NCI-H2107 treated with DMSO at 0.1 percent for 48 hours (cell line): ENCODE measurements around the gene CHFR.
"Not testable (repeated sequence)": the region's sequence is repeated elsewhere in the genome, so short reads cannot be mapped to it uniquely, and the experiment has no call there.

Experiments
- DNase-seq: peaks from one replicate; lab custom pipeline; 2025; ENCODE audit not compliant: unreplicated experiment; lab: John Stamatoyannopoulos, UW

Gene CHFR

GRCh38 chr12:132887513-132888351 is at the start of gene CHFR:
Gene CHFR (minus strand): TSS chr12:132887605. CDS start chr12:132887328, 277 bp downstream.
- peak; percentile 87 for DNase-seq

- not testable (repeated sequence) for DNase-seq
Measured at GRCh38 chr12:132936921-132937320, 49.5 kb upstream of the CHFR start.

- DNase-seq, result no peak
Measured at GRCh38 chr12:132936163-132936562, 48.8 kb upstream of the CHFR start.

GRCh38 chr12:132926415-132926833 is 39.0 kb upstream of the CHFR start:
- DNase-seq, result no peak

- DNase-seq, result no peak
Measured at GRCh38 chr12:132925597-132926414, 38.4 kb upstream of the CHFR start.

GRCh38 chr12:132924356-132924755 is 37.0 kb upstream of the CHFR start:
- DNase-seq, result no peak

GRCh38 chr12:132923356-132923909 is 36.0 kb upstream of the CHFR start:
- no peak for DNase-seq

GRCh38 chr12:132922676-132923075 is 35.3 kb upstream of the CHFR start:
- DNase-seq, result no peak

GRCh38 chr12:132921685-132922084 is 34.3 kb upstream of the CHFR start:
- DNase-seq, result no peak

GRCh38 chr12:132918680-132919079 is 31.3 kb upstream of the CHFR start:
- DNase-seq, result no peak

GRCh38 chr12:132909030-132909368 is 21.6 kb upstream of the CHFR start:
- DNase-seq, result no peak

- DNase-seq, result peak; percentile 76
Measured at GRCh38 chr12:132908145-132909029, 21.0 kb upstream of the CHFR start.

GRCh38 chr12:132907789-132908144 is 20.4 kb upstream of the CHFR start:
- DNase-seq, result not testable (repeated sequence)

- peak; percentile 9 for DNase-seq
Measured at GRCh38 chr12:132907216-132907615, 19.8 kb upstream of the CHFR start.

GRCh38 chr12:132904718-132905328 is 17.4 kb upstream of the CHFR start:
- no peak for DNase-seq

- no peak for DNase-seq
Measured at GRCh38 chr12:132899033-132899432, 11.6 kb upstream of the CHFR start.

- no peak for DNase-seq
Measured at GRCh38 chr12:132888852-132889251, 1.4 kb upstream of the CHFR start.

- no peak for DNase-seq
Measured at GRCh38 chr12:132886529-132887477, 602 bp downstream of the CHFR start.

- DNase-seq, result no peak
Measured at GRCh38 chr12:132881818-132882217, 5.6 kb downstream of the CHFR start.
